GM18499 (cell line): ENCODE measurements around the gene CRB2.

Experiments
- ATAC-seq: cut with Tn5 transposase; IDR thresholded peaks from one replicate; pipeline ENCODE4 v1.9.1; 2021; ENCODE audit warnings: moderate number of reproducible peaks; ENCODE audit not compliant: insufficient read depth, unreplicated experiment

The CRB2 gene

GRCh38 chr9:123418052-123418430 is 62.0 kb downstream of the CRB2 start:
- ATAC-seq: no peak

- no peak for ATAC-seq
Measured at GRCh38 chr9:123418506-123418905, 62.5 kb downstream of the CRB2 start.

GRCh38 chr9:123419091-123419490 is 63.1 kb downstream of the CRB2 start:
- no peak for ATAC-seq

- ATAC-seq: no peak
Measured at GRCh38 chr9:123419721-123420591, 64.0 kb downstream of the CRB2 start.

DNA sequence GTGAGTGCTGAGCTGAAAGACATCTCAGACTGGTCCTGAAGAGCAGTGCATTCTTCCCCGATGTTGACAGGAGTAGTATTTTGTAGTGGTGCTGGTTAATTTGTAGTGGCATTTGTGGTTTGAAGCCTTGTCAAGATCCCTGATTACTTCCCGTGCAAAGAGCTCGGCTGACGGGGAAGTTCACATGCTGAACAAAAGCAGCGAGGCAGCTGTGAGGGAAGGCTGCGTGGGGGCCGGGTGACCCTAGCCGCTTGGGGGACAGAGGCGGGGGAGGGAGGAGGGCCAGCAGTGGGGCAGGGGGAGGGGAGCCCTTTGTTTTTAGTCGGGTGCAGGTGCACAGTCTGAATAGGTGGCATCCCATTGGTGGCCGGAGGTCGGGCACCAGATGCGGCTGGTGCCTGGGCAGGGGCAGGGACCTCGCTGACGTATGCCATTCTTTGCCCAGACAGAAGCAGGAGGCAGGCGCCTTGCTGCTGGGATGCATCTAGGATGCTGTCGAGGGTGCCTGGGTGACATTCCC is 64.7 kb downstream of the CRB2 start:
- ATAC-seq: no peak

DNA sequence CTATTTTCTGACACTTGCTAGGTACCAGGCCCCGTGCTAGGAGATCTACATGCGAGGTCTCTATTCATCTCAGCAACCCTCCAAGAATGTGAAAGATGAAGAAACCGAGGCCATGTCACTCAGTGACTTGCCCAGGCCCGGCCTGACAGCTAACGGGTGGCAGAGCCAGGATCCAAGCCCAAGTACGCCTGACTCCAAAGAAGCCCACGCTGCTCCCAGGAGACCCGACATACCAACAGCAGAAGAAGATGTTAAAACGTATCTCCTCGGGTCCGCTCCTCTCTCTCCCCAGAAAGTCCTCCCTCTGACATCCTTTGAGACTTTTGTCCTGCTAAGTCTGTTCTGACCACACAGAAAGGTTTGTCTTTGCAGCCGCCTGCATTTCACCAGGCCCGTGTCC is 65.2 kb downstream of the CRB2 start:
- ATAC-seq: no peak

- no peak for ATAC-seq
Measured at GRCh38 chr9:123421801-123422455, 65.9 kb downstream of the CRB2 start.

DNA sequence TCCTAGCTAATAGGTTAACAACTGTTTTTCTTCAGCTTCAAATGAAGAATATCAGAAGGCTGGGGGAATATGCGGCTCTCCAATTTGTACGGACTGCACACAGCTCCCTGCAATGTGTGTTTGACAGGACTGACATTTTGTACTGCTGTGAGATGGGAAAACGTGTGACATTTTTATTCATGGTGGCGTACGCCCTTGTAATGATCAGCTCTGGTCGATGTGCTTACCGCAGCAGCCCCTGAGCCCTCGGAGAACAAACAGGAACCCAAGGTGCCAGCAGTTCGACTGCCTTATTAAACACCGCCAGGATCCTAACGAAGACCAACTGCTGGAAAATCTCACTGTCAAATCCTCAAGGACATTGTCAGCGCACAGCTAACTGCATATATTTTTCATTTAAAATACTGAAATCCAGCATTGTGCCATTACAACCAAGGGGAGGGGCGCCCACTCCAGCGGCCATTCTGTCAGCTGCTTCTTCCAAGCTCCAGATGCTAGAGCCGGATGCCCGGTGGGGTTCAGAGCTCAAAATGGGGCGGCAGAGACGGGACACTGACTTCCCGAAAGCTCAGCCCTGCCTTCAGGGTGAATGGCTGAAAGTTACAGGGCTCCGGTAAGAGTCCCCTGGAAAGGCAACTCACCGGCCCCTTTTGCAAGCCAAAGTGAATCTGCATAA is 66.8 kb downstream of the CRB2 start:
- ATAC-seq: no peak

DNA sequence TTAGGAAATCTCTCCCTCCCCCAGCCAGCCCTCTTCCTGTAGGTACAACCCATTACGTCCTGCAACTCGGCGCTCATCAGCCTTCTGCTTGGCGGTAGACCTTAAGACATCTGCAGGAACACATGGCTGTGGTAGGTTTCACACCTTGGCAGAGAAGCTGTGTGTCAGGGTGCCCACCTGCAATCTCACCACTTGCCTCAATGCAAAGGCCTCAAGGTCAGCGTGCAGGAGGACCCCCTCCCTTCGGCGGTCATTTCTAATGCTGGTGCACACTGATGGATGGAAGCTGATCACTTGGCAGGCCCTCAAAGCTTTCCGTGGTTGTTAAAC is 67.3 kb downstream of the CRB2 start:
- ATAC-seq: no peak

- ATAC-seq: no peak
Measured at GRCh38 chr9:123424131-123424530, 68.1 kb downstream of the CRB2 start.

GRCh38 chr9:123424552-123425225 is 68.7 kb downstream of the CRB2 start:
- no peak for ATAC-seq

DNA sequence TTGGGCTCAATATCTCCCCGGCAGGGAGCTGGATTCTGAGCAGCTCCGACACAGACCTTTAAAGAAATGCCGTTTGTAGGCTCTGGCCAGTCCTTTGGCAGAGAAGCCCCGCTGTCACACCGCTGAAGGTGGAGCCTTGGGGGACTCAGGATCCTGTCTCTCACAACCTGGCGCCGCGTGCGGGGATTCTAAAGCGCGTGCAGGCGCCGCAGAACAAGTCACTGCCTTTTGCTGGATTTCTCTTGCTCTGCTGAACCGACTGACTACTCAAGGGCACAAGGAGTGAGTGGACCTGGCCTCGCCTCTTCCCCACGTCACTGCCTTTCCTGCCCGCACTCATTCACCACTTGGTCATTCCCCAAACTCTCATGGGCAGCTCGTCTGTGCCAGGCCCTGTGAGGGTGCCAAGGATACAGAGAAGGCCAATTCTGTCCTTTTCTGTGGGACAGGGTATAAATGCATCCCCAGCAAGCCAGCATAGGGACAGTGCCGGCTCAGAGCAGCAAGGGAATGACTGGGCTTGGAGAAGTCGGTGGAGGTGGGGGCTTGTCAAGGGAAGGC is 69.3 kb downstream of the CRB2 start:
- ATAC-seq: no peak

DNA sequence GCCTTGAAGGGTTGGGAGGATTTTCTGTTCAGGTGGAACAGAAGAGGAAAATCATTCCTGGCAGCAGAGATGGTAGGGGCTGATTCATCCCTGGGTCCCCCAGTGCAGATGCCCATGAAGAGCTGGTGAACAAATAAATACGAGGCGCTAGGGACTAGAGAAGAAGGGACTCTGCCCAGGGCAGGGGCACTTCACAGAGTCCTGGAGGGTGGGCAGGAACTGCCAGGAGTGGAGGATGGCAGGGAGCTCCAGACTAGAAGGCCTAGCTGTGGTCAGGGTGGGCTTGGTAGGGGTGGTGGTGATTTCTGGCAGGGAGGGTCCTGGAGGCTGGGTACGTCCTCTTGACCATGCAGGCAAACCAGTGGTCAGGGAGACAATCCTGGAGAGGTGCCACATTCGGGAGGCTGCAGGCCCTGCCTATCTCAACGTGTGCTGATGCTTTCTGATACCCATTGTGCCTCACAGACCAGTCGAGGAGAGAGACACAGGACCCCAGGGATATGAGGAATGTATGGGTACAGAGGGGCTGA is 69.9 kb downstream of the CRB2 start:
- ATAC-seq: no peak

- ATAC-seq: no peak
Measured at GRCh38 chr9:123426406-123426805, 70.4 kb downstream of the CRB2 start.
